GM23338 (cell line): ENCODE measurements around the gene DENND5B. TPM values are rescaled to one million over a fixed set of nuclear protein-coding genes. Genes with fewer than 3 reads are reported as not detected.

Experiments
- ATAC-seq: fragments of 200-7000 bp; cut with Tn5 transposase; 3 replicates; pipeline ENCODE4 v1.9.1; 2020
- DNase-seq: peaks from one replicate; pipeline ENCODE4 v3.0.0-alpha.2; 2015; ENCODE audit warnings: low spot score
- H2AFZ ChIP-seq: fragments of 200-600 bp; sonication (generic); 2 replicates; pipeline ENCODE4 v1.8.0; 2016; ENCODE audit warnings: antibody characterized with exemption, mild to moderate bottlenecking, moderate library complexity
- H3F3A ChIP-seq: fragments of 200-600 bp; sonication (generic); replicated peaks from 2 replicates; pipeline ENCODE4 v1.8.0; 2017; ENCODE audit warnings: antibody characterized with exemption, mixed run types, low read depth
- H3K27ac ChIP-seq: fragments of 200-600 bp; sonication (generic); 2 replicates; pipeline ENCODE4 v1.6.1; 2016; ENCODE audit warnings: low read depth
- H3K27me3 ChIP-seq: fragments of 200-600 bp; sonication (generic); 2 replicates; pipeline ENCODE4 v1.8.0; 2016; ENCODE audit warnings: mild to moderate bottlenecking, mixed run types, moderate library complexity; ENCODE audit not compliant: insufficient read depth
- H3K36me3 ChIP-seq: fragments of 200-600 bp; sonication (generic); 2 replicates; pipeline ENCODE4 v1.8.0; 2016; ENCODE audit warnings: mild to moderate bottlenecking; ENCODE audit not compliant: insufficient read depth
- H3K4me1 ChIP-seq: fragments of 200-600 bp; sonication (generic); 2 replicates; pipeline ENCODE4 v1.8.0; 2016; ENCODE audit warnings: mild to moderate bottlenecking, moderate library complexity; ENCODE audit not compliant: insufficient read depth
- H3K4me2 ChIP-seq: fragments of 200-600 bp; sonication (generic); 2 replicates; pipeline ENCODE4 v1.7.1; 2017; ENCODE audit warnings: mixed run types
- H3K4me3 ChIP-seq: fragments of 200-600 bp; sonication (generic); 2 replicates; pipeline ENCODE4 v1.6.1; 2016; ENCODE audit warnings: mixed run types
- H3K79me2 ChIP-seq: fragments of 200-600 bp; sonication (generic); replicated peaks from 2 replicates; pipeline ENCODE4 v1.8.0; 2017; ENCODE audit warnings: mild to moderate bottlenecking; ENCODE audit not compliant: insufficient read depth
- H3K9me2 ChIP-seq: fragments of 200-600 bp; sonication (generic); 2 replicates; pipeline ENCODE4 v1.8.0; 2017; ENCODE audit not compliant: insufficient read depth
- H4K20me1 ChIP-seq: fragments of 200-600 bp; sonication (generic); replicated peaks from 2 replicates; pipeline ENCODE4 v1.8.0; 2017; ENCODE audit warnings: mild to moderate bottlenecking; ENCODE audit not compliant: insufficient read depth
- H3K27ac Mint-ChIP-seq: 2 replicates; pipeline ENCODE4 v1.8.0; 2020; ENCODE audit warnings: inconsistent platforms, mild to moderate bottlenecking, moderate library complexity, mixed read lengths
- H3K27me3 Mint-ChIP-seq: 3 replicates; pipeline ENCODE4 v1.8.0; 2022; ENCODE audit warnings: low read depth, mild to moderate bottlenecking, moderate library complexity, mixed read lengths, inconsistent platforms; ENCODE audit not compliant: insufficient read depth, poor library complexity
- H3K36me3 Mint-ChIP-seq: 3 replicates; pipeline ENCODE4 v1.8.0; 2021; ENCODE audit warnings: low read depth, mild to moderate bottlenecking, inconsistent platforms, moderate library complexity, mixed read lengths
- H3K4me1 Mint-ChIP-seq: 3 replicates; pipeline ENCODE4 v1.8.0; 2020; ENCODE audit warnings: mild to moderate bottlenecking, inconsistent platforms, mixed read lengths
- H3K4me3 Mint-ChIP-seq: 3 replicates; pipeline ENCODE4 v1.8.0; 2021; ENCODE audit warnings: moderate library complexity, mild to moderate bottlenecking, inconsistent platforms, mixed read lengths
- H3K9me3 Mint-ChIP-seq: 3 replicates; pipeline ENCODE4 v1.8.0; 2020; ENCODE audit warnings: moderate library complexity, mild to moderate bottlenecking, inconsistent platforms, mixed read lengths
- CREB1 ChIP-seq: fragments of 250-450 bp; sonication (Bioruptor Pico); IDR thresholded peaks from 2 replicates; pipeline ENCODE4 v1.5.0; 2020; ENCODE audit warnings: low read depth, mild to moderate bottlenecking, moderate library complexity
- CTCF ChIP-seq, 2 experiments: fragments of 200-600 bp in 1 of 2; sonication (generic) in 1 of 2; conservative IDR thresholded peaks; 2 replicates each; pipeline versions ENCODE4 v1.5.1 to v1.6.1; 2016 to 2017; ENCODE audit warnings: antibody characterized with exemption in 2 of 2, low read depth in 2 of 2, mild to moderate bottlenecking in 2 of 2, moderate library complexity in 1 of 2
- ETS1 ChIP-seq: IDR thresholded peaks from 2 replicates; pipeline ENCODE4 v1.6.1; 2016; ENCODE audit warnings: antibody characterized with exemption
- EZH2 ChIP-seq: fragments of 200-600 bp; sonication (generic); IDR thresholded peaks from one replicate; pipeline ENCODE4 v1.8.0; 2017; ENCODE audit warnings: antibody characterized with exemption, mild to moderate bottlenecking, low read depth; ENCODE audit not compliant: unreplicated experiment
- EZH2phosphoT487 ChIP-seq: fragments of 200-600 bp; sonication (generic); IDR thresholded peaks from one replicate; pipeline ENCODE4 v1.8.1; 2018; ENCODE audit warnings: antibody characterized with exemption; ENCODE audit not compliant: unreplicated experiment
- JUNB ChIP-seq: IDR thresholded peaks from one replicate; pipeline ENCODE4 v1.6.1; 2016; ENCODE audit warnings: antibody characterized with exemption; ENCODE audit not compliant: unreplicated experiment
- NANOG ChIP-seq: IDR thresholded peaks from 2 replicates; pipeline ENCODE4 v1.6.1; 2016; ENCODE audit warnings: antibody characterized with exemption, borderline replicate concordance
- POLR2AphosphoS5 ChIP-seq: IDR thresholded peaks from 2 replicates; pipeline ENCODE4 v1.6.1; 2016; ENCODE audit warnings: antibody characterized with exemption, low read depth
- REST ChIP-seq: IDR thresholded peaks from one replicate; pipeline ENCODE4 v1.6.1; 2018; ENCODE audit warnings: antibody characterized with exemption; ENCODE audit not compliant: unreplicated experiment
- STAT1 ChIP-seq: IDR thresholded peaks from one replicate; pipeline ENCODE4 v1.6.1; 2016; ENCODE audit warnings: antibody characterized with exemption; ENCODE audit not compliant: unreplicated experiment
- ZNF114 ChIP-seq: fragments of 250-450 bp; sonication (Bioruptor Pico); IDR thresholded peaks from 2 replicates; pipeline ENCODE4 v1.5.0; 2020; ENCODE audit warnings: mild to moderate bottlenecking, moderate library complexity
- ZNF331 ChIP-seq: fragments of 250-450 bp; sonication (Bioruptor Pico); IDR thresholded peaks from 2 replicates; pipeline ENCODE4 v1.5.0; 2020; ENCODE audit warnings: low read depth, mild to moderate bottlenecking, moderate library complexity
- ZNF462 ChIP-seq: fragments of 250-450 bp; sonication (Bioruptor Pico); IDR thresholded peaks from 2 replicates; pipeline ENCODE4 v1.5.0; 2020; ENCODE audit warnings: mild to moderate bottlenecking, moderate library complexity
- polyA plus RNA-seq: library from polyadenylated mRNA; unstranded; fragments of >200 nt; fragmentation: Nextera tagmentation; extraction: Ambion mirVana; gene quantifications from 2 replicates; pipeline ENCODE4 v1.2.1, GENCODE V29; 2016
- total RNA-seq: library from RNA; depleted of rRNA; stranded (reverse); fragments of >200 nt; shearing (Covaris generic); gene quantifications from 2 replicates; pipeline ENCODE4 v1.2.3, GENCODE V29; 2014

The DENND5B gene
- total and polyA plus RNA-seq, 2 experiments from 2014 or later, result 6.5 to 17.2 TPM

- no peaks in the 10 kb centered on the region for H3K36me3 ChIP-seq
- DNase-seq (peak; percentile 78), ATAC-seq (peak; percentile 81)
- H3K9me2 ChIP-seq, result no peaks in the 10 kb centered on the region
- peaks cover 2% of the 10 kb centered on the region for H3K27me3 Mint-ChIP-seq
- H3K4me2 ChIP-seq, result peak overlapping the region; percentile 52
- H3K27ac ChIP-seq, result peak overlapping the region; percentile 96
- peak overlapping the region; percentile 33 for H3K4me3 Mint-ChIP-seq
- H3K4me3 ChIP-seq, result peak overlapping the region; percentile 6; the same call in 1 of the 2 replicates
- peaks cover 16% of the 10 kb centered on the region; the same call in 1 of the 2 replicates for H3K79me2 ChIP-seq
- no peaks in the 10 kb centered on the region for H4K20me1 ChIP-seq
- H3K9me3 Mint-ChIP-seq, result no peaks in the 10 kb centered on the region
- H3K27me3 ChIP-seq, result no peaks in the 10 kb centered on the region
- H3K4me1 Mint-ChIP-seq, result peaks cover 56% of the 10 kb centered on the region
- H2AFZ ChIP-seq, result no peak overlapping the region
- H3K4me1 ChIP-seq, result peaks cover 61% of the 10 kb centered on the region
- peak overlapping the region; percentile 89 for H3K27ac Mint-ChIP-seq
- TF ChIP-seq ZNF331 (no peak), NANOG (peak; percentile 22; the same call in 1 of the 2 replicates), CREB1 (CRISPR knock-in tag) (peak; percentile 61), STAT1 (no peak), EZH2 (no peak), ETS1 (no peak), POLR2AphosphoS5 (no peak), REST (no peak), ZNF462 (CRISPR knock-in tag) (no peak), ZNF114 (CRISPR knock-in tag) (no peak), EZH2phosphoT487 (no peak), CTCF (conservative IDR thresholded peaks at IDR 0.05; ENCODE audit: low read depth in 2 of 2) (no peak), JUNB (no peak)
- no peaks in the 10 kb centered on the region for H3F3A ChIP-seq
- H3K36me3 Mint-ChIP-seq, result no peaks in the 10 kb centered on the region
Observed at GRCh38 chr12:31518680-31519227, 72.2 kb downstream of the DENND5B start.
